Fibroblast of the conjunctiva (primary cell): Measurements from ENCODE around the gene DLGAP1.

Source experiments
- DNase-seq: peaks from one replicate; pipeline ENCODE4 v3.0.0-alpha.2; 2010; ENCODE audit warnings: low read depth

DLGAP1 gene

GRCh38 chr18:3891245-3891644, 563.9 kb downstream of the DLGAP1 start:
- no peak for DNase-seq

- no peak for DNase-seq
Measured at GRCh38 chr18:3889803-3890202, 565.3 kb downstream of the DLGAP1 start.

- no peak for DNase-seq
Measured at GRCh38 chr18:3889121-3889520, 566.0 kb downstream of the DLGAP1 start.

- no peak for DNase-seq
Measured at GRCh38 chr18:3886575-3887322, 568.4 kb downstream of the DLGAP1 start.

- no peak for DNase-seq
Measured at GRCh38 chr18:3885209-3885792, 569.8 kb downstream of the DLGAP1 start.

GRCh38 chr18:3879836-3880120, 575.3 kb downstream of the DLGAP1 start:
- DNase-seq = no peak

GRCh38 chr18:3879114-3879835, 575.8 kb downstream of the DLGAP1 start:
- DNase-seq = no peak

- no peak for DNase-seq
Measured at GRCh38 chr18:3878401-3878800, 576.7 kb downstream of the DLGAP1 start.

GRCh38 chr18:3877678-3878077, 577.4 kb downstream of the DLGAP1 start:
- DNase-seq = no peak

GRCh38 chr18:3875961-3876360, 579.1 kb downstream of the DLGAP1 start:
- no peak for DNase-seq

- DNase-seq = no peak
Measured at GRCh38 chr18:3875376-3875775, 579.7 kb downstream of the DLGAP1 start.

- no peak for DNase-seq
Measured at GRCh38 chr18:3874581-3874980, 580.5 kb downstream of the DLGAP1 start.

- no peak for DNase-seq
Measured at GRCh38 chr18:3874125-3874524, 581.0 kb downstream of the DLGAP1 start.

GRCh38 chr18:3873698-3874097, 581.4 kb downstream of the DLGAP1 start:
- no peak for DNase-seq

GRCh38 chr18:3873211-3873610, 581.9 kb downstream of the DLGAP1 start:
- DNase-seq = no peak

- no peak for DNase-seq
Measured at GRCh38 chr18:3872641-3873040, 582.5 kb downstream of the DLGAP1 start.

- no peak for DNase-seq
Measured at GRCh38 chr18:3871687-3872086, 583.4 kb downstream of the DLGAP1 start.

GRCh38 chr18:3870914-3871313, 584.2 kb downstream of the DLGAP1 start:
- no peak for DNase-seq

GRCh38 chr18:3869848-3870247, 585.3 kb downstream of the DLGAP1 start:
- DNase-seq = peak; percentile 53

- peak; percentile 8 for DNase-seq
Measured at GRCh38 chr18:3867864-3868311, 587.2 kb downstream of the DLGAP1 start.

GRCh38 chr18:3867236-3867635, 587.9 kb downstream of the DLGAP1 start:
- no peak for DNase-seq

- DNase-seq = no peak
Measured at GRCh38 chr18:3864669-3865298, 590.3 kb downstream of the DLGAP1 start.

GRCh38 chr18:3863593-3863992, 591.5 kb downstream of the DLGAP1 start:
- DNase-seq = no peak
